Stimulated activated naive CD4-positive, alpha-beta T cell (primary cell): ENCODE results near the gene SLC13A3.

Experiments used
- DNase-seq, 6 experiments: peaks; one replicate each; lab custom pipeline; 2025; lab: John Stamatoyannopoulos, UW

SLC13A3 gene

DNA sequence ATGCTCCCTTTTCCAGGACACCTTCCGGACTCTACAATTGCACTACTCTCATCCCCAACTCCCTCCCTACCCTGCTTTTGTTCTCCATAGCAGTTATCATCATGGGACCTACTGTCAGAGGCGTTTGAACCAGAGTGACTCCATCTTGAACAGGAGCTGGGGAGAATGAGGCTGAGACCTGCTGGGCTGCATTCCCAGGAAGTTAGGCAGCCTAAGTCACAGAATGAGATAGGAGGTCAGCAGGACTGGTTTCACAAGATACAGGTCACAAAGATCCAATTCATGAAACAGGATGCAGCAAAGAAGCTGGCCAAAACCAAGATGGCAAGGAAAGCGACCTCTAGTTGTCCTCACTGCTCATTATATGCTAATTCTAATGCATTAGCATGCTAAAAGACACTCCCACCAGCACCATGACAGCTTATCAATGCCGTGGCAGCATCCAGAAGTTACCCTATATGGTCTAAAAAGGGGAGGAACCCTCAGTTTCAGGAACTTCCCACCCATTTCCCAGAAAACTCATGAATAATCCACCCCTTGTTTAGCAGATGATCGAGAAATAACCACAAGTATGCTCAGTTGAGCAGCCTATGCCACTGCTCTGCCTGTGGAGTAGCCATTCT is 15.6 kb downstream of the SLC13A3 start:
- DNase-seq = no peak

GRCh38 chr20:46634528-46634927 is 16.7 kb downstream of the SLC13A3 start:
- DNase-seq = no peak

DNA sequence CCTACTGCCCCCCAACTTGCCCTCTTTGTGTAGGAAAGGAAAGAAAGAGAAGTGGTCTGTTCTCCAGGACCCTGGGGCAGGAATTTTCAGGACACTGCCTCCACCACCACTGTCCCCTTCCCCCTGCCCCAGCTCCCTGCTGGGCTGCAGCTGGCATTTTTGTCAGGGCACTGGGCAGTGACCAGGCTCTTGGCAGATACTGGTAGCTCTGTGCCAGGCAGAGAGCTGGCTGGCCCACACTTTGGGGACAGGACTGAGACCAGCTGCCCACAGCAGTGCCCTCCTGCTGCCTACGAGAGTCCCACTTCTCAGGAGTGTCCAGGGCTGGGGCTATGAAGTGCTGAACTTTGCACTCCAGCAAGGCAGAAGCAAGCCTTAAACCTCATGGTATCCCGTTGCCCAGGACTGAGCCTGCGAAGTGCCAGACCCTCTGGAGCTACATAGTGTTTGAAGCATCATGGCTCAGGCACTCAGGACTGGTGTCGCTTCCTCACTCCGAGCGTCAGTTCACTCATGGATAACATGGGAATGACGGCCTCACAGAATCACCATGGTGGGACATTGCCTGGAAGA is 19.3 kb downstream of the SLC13A3 start:
- no peak for DNase-seq

DNA sequence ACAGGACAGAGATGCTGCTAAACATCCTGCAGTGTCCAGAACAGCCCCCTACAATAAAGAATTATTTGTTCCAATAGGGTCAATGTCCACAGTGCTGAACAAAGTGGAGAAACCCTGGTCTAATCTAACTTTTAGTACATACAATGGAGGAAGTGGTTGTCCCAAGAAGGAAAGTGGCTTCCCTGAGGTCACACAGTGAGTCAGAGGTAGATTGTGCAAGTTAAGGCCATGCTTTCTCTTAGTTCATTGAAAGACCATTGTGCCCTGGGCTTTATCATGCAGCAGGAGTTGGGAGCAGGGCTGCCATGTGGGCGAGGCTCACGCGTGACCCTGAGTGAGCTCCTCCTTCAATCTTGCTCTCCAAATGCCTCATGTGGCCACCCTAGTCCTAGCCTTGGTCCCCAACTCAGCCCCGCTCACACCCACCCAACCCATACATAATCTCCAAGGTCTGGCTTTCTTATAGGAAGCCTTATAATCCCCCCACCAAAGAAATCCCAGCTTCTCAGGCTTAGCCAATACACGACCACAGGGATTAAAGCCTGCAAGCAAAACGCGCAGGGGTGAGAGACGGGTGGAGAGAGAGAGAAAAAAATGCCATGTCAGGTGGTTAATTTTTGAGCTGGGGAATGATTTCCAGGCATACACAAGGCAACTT is 19.9 kb downstream of the SLC13A3 start:
- DNase-seq = no peak

GRCh38 chr20:46630306-46630705 is 21.0 kb downstream of the SLC13A3 start:
- no peak for DNase-seq

- DNase-seq = no peak
Measured at GRCh38 chr20:46629341-46629740, 21.9 kb downstream of the SLC13A3 start.

DNA sequence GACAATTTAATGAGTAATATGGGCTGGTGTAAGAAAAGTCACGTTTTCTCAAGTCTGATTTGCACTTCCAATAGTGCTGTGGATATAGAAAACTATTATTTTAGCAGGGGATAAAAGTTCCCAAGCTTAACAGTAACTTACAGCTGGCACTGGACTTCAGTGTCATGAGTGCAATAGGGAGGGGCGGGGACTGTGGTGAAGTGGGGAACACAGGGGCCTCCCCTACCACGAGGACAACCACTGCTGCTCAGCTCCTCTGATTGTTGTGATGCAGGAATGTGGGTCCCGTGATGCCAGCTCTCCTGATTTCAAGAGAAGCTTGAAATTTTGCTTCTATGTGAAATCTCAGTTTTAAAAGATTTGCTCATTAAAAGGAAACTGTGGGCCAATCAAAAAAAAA is 24.0 kb downstream of the SLC13A3 start:
- no peak for DNase-seq

DNA sequence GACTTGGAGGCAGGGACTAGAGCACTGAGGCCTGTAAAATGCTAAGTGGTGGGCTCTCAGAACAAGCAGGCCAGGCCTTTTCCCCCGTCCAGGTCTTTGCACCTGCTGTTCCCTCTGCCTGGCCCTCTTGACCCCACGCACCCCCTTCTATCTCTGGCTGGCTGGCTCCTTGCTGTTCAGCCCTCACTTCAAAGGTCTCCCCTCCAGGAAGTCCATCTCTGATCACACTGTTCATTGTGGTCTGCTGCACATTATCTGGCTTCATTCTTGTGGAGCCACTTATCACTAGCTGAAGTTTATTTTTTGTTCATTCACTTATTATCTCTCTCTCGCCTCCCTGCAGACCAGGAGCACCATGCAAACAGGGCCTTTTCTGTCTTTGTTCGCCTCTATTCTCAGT is 24.5 kb downstream of the SLC13A3 start:
- DNase-seq = no peak

- no peak for DNase-seq
Measured at GRCh38 chr20:46625875-46626373, 25.3 kb downstream of the SLC13A3 start.

- no peak for DNase-seq
Measured at GRCh38 chr20:46624946-46625345, 26.3 kb downstream of the SLC13A3 start.

DNA sequence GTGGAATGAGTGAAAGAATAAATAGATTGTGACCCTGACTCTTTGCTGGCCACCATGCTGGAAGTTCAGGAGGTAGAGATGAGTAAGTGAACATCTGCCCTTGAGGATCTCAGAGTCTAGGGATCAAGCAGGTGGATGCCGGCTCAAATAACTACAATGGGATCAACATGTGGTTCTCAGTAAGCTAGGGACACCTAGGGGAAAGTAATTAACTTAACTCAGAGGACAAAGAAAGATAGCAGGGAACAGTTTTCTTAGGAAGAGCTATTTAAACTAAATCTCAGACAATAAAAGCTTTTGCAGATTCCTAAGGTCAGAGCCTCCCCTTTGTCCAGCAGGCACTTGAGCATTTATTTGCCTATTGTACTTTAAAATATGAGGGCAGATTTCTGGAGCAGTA is 29.1 kb downstream of the SLC13A3 start:
- DNase-seq = no peak

GRCh38 chr20:46621492-46621891 is 29.8 kb downstream of the SLC13A3 start:
- DNase-seq = no peak

DNA sequence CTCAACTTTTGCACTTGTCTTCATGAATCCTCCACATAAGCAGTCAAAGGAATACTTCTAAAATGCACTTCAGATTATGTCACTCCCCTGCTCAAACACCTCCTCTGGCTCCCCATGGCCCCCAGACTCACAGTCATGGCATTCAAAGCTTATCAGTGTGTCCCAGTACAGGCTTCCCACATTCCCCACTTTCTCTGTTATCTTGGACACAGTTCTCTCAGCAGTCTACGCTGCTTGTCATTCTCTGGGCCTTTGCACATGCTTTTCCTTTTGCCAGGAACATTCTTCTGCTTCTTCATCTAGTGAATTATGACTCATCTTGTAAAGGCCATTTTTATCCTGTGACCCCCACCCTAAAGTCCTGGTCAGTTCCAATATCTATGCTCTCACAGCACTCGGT is 31.8 kb downstream of the SLC13A3 start:
- DNase-seq = no peak

DNA sequence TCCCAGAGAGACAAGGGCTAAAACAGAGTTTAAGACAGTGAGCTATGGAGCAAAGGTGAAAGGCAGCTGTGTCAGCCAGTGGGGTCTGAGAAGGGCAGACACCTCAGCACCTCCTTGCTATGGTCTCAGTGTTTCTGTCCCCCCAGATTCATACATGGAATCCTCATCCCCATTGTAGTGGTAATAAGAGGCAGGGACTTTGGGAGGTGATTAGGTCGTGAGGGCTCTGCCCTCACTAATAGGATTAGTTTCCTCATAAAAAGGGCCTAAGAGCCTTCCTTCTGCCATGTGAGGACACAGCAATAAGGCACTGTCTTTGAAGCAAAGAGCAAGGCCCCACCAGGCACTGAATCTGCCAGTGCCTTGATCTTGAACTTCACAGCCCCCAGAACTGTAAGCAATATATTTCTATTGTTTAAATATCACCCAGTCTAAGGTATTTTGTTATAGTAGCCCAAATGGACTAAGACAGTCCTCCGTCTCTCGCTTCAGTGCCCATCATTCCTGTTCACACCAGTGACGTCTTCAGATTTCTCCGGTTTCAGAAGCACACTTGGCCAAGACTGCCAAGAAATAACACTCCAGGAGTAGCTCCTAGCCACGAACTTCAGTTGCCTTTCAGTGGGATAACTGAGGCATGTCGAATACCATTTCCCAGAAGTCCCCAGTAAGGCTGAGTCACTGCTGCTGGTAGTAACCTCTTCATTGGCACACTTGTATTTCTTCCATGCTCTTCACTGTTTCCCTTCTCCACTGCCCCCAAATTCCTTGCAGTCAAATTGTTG is 32.8 kb downstream of the SLC13A3 start:
- DNase-seq = no peak

DNA sequence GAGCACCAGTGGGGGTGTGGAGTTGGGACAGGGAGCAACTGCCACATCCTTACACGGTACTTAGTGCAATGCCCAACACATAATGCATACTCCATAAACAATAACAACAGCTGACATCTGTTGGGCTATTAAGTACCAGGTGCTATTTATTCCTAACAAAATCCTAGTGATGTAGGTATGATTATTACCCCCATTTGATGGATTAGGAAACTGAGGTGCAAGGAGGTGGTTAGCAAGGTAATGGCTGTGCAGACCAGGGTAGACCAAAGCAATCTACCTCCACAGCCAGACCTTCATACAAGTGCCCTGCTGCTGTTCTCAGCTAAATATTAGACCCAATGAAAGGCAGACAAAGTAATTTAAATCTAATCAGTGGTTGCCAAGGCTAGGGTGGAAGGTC is 36.8 kb downstream of the SLC13A3 start:
- no peak for DNase-seq

GRCh38 chr20:46610145-46610544 is 41.1 kb downstream of the SLC13A3 start:
- no peak for DNase-seq

DNA sequence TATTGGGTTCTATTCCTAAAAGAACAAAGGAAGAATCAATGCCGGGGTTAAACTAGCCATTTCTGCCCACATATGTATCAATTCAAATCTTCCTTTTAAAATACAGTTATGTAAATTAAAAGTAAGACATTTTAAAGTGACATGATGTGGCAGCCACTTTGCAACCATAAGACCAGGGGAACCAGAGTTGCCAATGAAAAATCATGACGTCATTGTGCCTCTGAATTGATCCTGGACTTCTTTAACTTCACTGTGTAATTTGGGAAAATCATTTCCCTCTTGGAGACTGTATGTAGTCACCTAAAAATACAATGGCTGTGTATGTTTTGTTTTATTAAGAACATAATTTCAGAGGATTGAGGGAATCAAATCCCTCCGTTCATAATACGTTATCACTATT is 42.2 kb downstream of the SLC13A3 start:
- DNase-seq = no peak

DNA sequence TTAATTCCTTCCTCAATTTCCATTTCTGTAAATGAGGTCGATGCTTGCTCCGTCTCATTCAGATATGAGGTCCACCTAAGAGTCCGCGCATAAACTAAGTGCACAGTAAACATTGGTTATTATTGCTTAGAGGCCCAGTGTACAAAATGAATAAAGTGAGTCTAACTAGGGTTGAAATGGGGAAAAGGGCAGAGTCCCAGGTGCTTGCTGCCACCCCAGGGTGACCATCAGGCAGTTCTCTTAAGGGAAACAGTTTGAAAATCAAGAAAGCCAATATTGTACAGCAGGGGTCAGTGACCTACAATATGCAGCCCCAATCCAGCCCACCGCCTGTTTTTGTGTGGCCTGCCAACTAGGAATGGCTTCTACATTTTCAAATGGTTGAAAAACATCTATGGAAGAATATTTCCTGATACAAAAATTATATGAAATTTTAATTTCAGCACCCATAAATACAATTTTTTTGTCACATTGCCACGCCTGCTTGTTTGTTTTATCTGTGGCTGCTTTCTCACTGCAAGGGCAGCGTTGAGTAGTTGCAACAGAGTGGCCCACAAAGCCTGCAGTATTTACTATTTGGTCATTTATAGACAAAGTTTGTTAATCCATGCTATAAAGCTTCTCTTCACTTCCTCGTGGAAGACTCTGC is 43.3 kb downstream of the SLC13A3 start:
- no peak for DNase-seq

DNA sequence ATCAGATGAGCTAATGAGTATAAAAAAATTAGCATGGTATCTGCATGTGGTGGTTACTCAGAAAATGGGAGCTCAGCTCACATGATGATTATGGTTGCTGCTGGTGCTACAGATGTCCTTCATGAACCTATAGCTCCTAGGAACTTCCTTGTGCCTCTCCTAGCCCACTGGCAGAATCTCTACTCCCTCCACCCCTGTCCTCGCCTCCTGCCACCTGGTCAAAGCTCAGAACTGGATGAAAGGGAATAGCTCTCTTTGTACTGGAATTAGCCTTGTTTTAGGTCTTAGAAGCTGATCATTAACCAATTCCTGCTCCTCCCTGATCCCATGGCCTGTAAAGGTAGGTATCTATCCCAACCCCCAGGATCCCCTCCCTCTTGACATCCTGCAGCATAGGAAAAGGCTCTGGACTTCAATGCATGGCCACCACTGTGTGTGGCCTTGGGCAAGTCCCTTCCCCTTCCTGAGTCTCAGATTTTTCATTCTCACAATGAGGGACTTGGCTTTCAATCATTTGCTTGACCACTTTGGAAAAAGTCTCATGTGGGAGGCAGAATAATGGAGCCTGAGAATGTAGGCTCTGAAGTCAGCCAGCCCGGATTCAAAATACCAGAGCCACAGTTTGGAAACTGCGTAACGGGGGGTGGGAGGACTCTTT is 43.9 kb downstream of the SLC13A3 start:
- DNase-seq = no peak

GRCh38 chr20:46606817-46607190 is 44.5 kb downstream of the SLC13A3 start:
- no peak for DNase-seq

GRCh38 chr20:46605978-46606816 is 45.1 kb downstream of the SLC13A3 start:
- no peak for DNase-seq
